HUDEP-2 (cell line): Measurements from ENCODE around the gene AKAP6.
A peak's percentile ranks its signal among the peaks of the same experiment; 100 is the strongest.

ENCODE experiments used
- DNase-seq, 76 experiments: peaks; one replicate each; lab custom pipeline; 2025; ENCODE audit not compliant: unreplicated experiment in 76 of 76; lab: John Stamatoyannopoulos, UW

AKAP6 gene

GRCh38 chr14:32404784-32405573 is 75.9 kb downstream of the AKAP6 start:
- no peak for DNase-seq

- no peak for DNase-seq
These were observed 76.8 kb downstream of the AKAP6 start for GRCh38 chr14:32405856-32406255.

GRCh38 chr14:32407130-32407529 is 78.0 kb downstream of the AKAP6 start:
- no peak for DNase-seq

- no peak for DNase-seq
These were observed 78.9 kb downstream of the AKAP6 start for GRCh38 chr14:32408018-32408417.

GRCh38 chr14:32412103-32412502 is 83.0 kb downstream of the AKAP6 start:
- no peak for DNase-seq

GRCh38 chr14:32412532-32412931 is 83.4 kb downstream of the AKAP6 start:
- DNase-seq = no peak

- DNase-seq = no peak
These were observed 85.0 kb downstream of the AKAP6 start for GRCh38 chr14:32413967-32414640.

- no peak for DNase-seq
These were observed 85.7 kb downstream of the AKAP6 start for GRCh38 chr14:32414808-32415255.

- no peak for DNase-seq
These were observed 89.0 kb downstream of the AKAP6 start for GRCh38 chr14:32417956-32418552.

- no peak for DNase-seq
These were observed 90.3 kb downstream of the AKAP6 start for GRCh38 chr14:32419429-32419828.

- no peak for DNase-seq
These were observed 92.7 kb downstream of the AKAP6 start for GRCh38 chr14:32421781-32422180.

GRCh38 chr14:32422440-32422839 is 93.3 kb downstream of the AKAP6 start:
- DNase-seq = no peak

- no peak for DNase-seq
These were observed 96.9 kb downstream of the AKAP6 start for GRCh38 chr14:32426028-32426427.

GRCh38 chr14:32426586-32427388 is 97.7 kb downstream of the AKAP6 start:
- no peak for DNase-seq

- no peak for DNase-seq
These were observed 98.8 kb downstream of the AKAP6 start for GRCh38 chr14:32427726-32428528.

GRCh38 chr14:32428875-32429274 is 99.8 kb downstream of the AKAP6 start:
- no peak for DNase-seq

- DNase-seq = no peak
These were observed 101.2 kb downstream of the AKAP6 start for GRCh38 chr14:32430326-32430725.

GRCh38 chr14:32432813-32433538 is 103.9 kb downstream of the AKAP6 start:
- DNase-seq = no peak

GRCh38 chr14:32434180-32434579 is 105.1 kb downstream of the AKAP6 start:
- DNase-seq = peak in 1 of 76 experiments; percentile 11
